Right atrium auricular region (tissue), 2 donors: Measurements from ENCODE around the gene UBE2S. TPM values are rescaled to one million over a fixed set of nuclear protein-coding genes. Genes with fewer than 3 reads are reported as not detected.
"Not testable (repeated sequence)": the region's sequence is repeated elsewhere in the genome, so short reads cannot be mapped to it uniquely, and the experiment has no call there.

Experiments
- DNase-seq: peaks from one replicate; pipeline ENCODE4 v3.0.0-alpha.2; 2019; ENCODE audit warnings: low spot score
- H3K27ac ChIP-seq, 2 donors: fragments of 200-600 bp; sonication (generic); 1 replicate in 1 of 2; 2 replicates in 1 of 2; pipeline ENCODE4 v1.5.1; 2016 to 2019
- H3K27me3 ChIP-seq, 2 donors: fragments of 200-600 bp; sonication (generic); one replicate each; pipeline versions ENCODE4 v1.5.1 to v1.6.0; 2017 to 2019
- H3K36me3 ChIP-seq: fragments of 200-600 bp; sonication (generic); one replicate; pipeline ENCODE4 v1.5.1; 2016
- H3K4me1 ChIP-seq, 2 donors: fragments of 200-600 bp; sonication (generic); one replicate each; pipeline versions ENCODE4 v1.5.1 to v1.6.0; 2017 to 2019
- H3K4me3 ChIP-seq, 2 donors: fragments of 200-600 bp; sonication (generic); 1 replicate in 1 of 2; 2 replicates in 1 of 2; pipeline ENCODE4 v1.5.1; 2017 to 2019; ENCODE audit warnings: mild to moderate bottlenecking in 1 of 2, moderate library complexity in 1 of 2
- H3K9me3 ChIP-seq, 2 donors: fragments of 200-600 bp; sonication (generic); one replicate each; pipeline ENCODE4 v1.5.1; 2019
- total RNA-seq, 2 donors: library from RNA; depleted of rRNA; stranded (reverse); fragments of >200 nt; gene quantifications; one replicate each; pipeline ENCODE4 v1.1.0, GENCODE V29; 2016
- TF ChIP-seq, protein P1 (sequence below), 2 donors: fragments of 200-600 bp; sonication (generic); IDR thresholded peaks; one replicate each; pipeline ENCODE4 v1.5.1; 2019; ENCODE audit warnings: antibody characterized with exemption in 2 of 2

UBE2S gene
- total RNA-seq: 10 to 100 TPM; 19.1 to 22.0 TPM

DNA sequence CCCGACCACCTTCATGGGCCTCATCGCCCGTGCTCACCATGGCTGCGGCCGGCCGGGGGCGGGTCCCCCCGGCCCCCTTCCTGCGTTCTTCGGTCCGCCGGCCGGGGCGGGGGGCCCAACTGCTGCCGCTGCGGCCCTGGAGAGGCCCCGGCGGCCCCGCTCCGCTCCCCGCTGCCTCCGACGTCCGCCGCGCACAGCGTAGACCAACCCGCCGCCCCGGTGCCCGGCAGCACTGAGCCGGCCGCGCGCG is at the start of gene UBE2S:
TSS of gene UBE2S (minus strand) at position 239 of the 250 bp plus-strand sequence. CDS start at position 40, 199 bp downstream.
- H3K27me3 ChIP-seq, DNase-seq, H3K9me3 ChIP-seq: not testable (repeated sequence)
- Histone ChIP-seq H3K27ac (peak within 1 kb of the TSS; percentile 97), H3K4me1 (peaks cover 0 to 20% of the 10 kb centered on the region in 2 donors), H3K4me3 (peak within 1 kb of the TSS; percentile 63 to 84), H3K36me3 (peaks cover 28% of the 10 kb centered on the region)

DNA sequence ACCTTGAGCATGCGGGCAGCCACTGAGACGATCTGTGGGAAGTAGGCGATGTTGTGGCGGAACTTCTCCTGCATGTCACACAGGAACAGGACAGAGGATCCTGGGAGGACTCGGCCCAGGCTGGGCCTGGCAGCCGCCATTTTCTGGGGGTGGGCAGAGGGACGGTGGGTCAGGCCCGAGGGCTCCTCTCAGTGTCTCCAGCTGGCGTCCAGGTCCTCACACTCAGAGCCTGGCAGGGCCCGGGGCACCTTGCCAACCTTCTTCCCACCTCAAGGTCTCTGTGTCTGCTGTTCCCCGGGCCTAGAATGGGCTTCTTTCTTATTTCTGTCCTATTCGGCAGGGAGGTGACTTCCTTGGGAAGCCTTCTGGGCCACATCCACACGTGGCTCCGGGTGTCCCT is 48.8 kb upstream of the UBE2S start:
- Histone ChIP-seq H3K4me3 (no peak overlapping the region), H3K9me3 (no peaks in the 10 kb centered on the region), H3K4me1 (peaks cover 0 to 38% of the 10 kb centered on the region in 2 donors), H3K27me3 (peaks cover 8 to 12% of the 10 kb centered on the region in 2 donors), H3K27ac (no peak overlapping the region), H3K36me3 (no peaks in the 10 kb centered on the region)
- no peak for DNase-seq
- TF ChIP-seq, protein P1, sequence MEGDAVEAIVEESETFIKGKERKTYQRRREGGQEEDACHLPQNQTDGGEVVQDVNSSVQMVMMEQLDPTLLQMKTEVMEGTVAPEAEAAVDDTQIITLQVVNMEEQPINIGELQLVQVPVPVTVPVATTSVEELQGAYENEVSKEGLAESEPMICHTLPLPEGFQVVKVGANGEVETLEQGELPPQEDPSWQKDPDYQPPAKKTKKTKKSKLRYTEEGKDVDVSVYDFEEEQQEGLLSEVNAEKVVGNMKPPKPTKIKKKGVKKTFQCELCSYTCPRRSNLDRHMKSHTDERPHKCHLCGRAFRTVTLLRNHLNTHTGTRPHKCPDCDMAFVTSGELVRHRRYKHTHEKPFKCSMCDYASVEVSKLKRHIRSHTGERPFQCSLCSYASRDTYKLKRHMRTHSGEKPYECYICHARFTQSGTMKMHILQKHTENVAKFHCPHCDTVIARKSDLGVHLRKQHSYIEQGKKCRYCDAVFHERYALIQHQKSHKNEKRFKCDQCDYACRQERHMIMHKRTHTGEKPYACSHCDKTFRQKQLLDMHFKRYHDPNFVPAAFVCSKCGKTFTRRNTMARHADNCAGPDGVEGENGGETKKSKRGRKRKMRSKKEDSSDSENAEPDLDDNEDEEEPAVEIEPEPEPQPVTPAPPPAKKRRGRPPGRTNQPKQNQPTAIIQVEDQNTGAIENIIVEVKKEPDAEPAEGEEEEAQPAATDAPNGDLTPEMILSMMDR (IDR thresholded peaks at IDR 0.05): no peak

DNA sequence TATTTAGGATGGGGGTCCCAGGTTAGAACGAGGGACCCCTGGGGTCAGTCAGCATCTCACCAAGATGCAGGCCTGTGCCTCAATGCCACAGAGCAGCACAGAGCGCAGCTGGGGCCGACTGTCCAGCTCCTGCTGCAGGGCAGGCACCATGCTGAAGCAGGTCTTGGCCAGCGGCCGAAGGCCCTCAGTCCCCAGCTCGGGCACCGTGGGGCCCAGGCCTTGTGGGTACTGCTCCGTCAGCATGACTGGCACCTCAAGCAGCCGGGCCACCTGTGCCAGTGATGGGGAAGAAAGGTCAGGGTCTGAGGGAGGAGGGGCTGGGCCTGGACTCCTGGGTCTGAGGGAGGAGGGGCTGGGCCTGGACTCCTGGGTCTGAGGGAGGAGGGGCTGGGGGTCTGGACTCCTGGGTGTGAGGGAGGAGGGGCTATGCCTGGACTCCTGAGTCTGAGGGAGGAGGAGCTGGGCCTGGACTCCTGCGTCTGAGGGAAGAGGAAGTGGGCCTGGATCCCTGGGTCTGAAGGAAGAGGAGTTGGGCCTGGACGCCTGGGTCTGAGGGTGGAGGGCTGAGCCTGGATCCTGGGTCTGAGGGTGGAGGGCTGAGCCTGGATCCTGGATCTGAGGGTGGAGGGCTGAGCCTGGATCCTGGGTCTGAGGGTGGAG is 48.1 kb upstream of the UBE2S start:
- Histone ChIP-seq H3K36me3 (no peaks in the 10 kb centered on the region), H3K27me3 (peaks cover 8 to 18% of the 10 kb centered on the region in 2 donors), H3K27ac (no peak overlapping the region), H3K4me3 (no peak overlapping the region), H3K4me1 (peaks cover 0 to 36% of the 10 kb centered on the region in 2 donors), H3K9me3 (no peaks in the 10 kb centered on the region)
- TF ChIP-seq, protein P1 (IDR thresholded peaks at IDR 0.05): no peak
- no peak for DNase-seq

DNA sequence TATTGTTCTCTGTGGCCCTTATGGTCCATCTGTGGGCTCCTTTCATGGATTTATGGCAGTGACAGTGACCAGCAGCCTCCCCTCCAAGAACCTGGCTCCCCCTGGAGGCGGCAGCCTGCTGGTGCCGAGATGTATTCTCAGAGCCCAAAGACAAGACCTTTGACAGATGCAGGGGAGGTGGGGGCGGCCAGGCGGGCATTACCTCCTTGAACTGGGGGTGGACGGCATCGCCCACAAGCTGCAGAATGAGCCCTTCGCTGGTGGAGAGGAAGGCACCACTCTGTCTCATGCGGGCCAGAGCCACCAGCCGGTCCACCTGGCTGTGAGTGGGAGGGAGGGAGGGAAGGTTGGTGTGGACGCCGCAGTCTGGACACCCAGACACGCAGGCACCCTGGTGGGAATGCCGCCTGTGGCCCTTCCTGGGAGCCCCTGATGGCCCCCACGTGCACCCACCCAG is 47.2 kb upstream of the UBE2S start:
- Histone ChIP-seq H3K27me3 (peaks cover 8 to 18% of the 10 kb centered on the region in 2 donors), H3K9me3 (no peaks in the 10 kb centered on the region), H3K27ac (no peak overlapping the region), H3K4me1 (peaks cover 0 to 27% of the 10 kb centered on the region in 2 donors), H3K4me3 (no peak overlapping the region), H3K36me3 (no peaks in the 10 kb centered on the region)
- no peak for DNase-seq
- TF ChIP-seq, protein P1 (IDR thresholded peaks at IDR 0.05): peak; percentile 32 to 63

DNA sequence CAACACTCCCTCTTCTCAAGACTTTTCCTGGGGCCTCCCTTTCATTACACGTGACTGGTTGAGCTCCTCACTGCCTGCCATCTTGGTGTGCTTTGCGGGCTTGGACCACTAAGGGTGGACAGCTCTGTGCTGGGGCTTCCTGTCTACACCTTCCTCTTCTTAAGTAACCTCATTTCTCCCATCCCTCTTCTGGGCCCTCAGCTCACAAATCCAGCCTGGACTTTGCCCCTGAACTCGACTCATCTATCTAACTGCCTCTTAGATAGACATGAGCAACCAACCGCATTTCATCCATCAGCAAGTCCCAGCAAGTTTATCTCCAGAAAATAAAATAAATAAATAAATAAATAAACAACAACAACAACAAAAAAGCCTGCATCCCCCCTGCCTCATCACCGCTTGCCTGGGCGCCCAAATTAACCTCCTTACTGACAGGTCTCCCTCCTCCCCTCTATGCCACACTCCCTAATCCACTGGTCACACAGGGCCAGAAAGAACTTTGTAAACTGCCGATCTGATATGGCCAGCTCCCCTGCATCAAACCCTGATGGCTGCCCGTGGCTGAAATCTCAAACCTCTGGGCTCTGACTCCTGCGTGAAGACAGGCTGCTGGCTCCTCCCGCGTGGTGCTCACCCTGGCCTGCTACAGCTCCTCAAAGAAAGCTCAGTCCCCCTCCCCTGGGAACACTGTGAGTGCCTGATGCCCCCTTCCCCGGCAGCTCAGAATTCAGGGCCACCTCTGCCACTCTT is 46.1 kb upstream of the UBE2S start:
- Histone ChIP-seq H3K27ac (no peak overlapping the region), H3K4me1 (peaks cover 0 to 21% of the 10 kb centered on the region in 2 donors), H3K36me3 (no peaks in the 10 kb centered on the region), H3K9me3 (no peaks in the 10 kb centered on the region), H3K27me3 (peaks cover 8 to 18% of the 10 kb centered on the region in 2 donors), H3K4me3 (no peak overlapping the region)
- DNase-seq: no peak
- TF ChIP-seq, protein P1 (IDR thresholded peaks at IDR 0.05): no peak

DNA sequence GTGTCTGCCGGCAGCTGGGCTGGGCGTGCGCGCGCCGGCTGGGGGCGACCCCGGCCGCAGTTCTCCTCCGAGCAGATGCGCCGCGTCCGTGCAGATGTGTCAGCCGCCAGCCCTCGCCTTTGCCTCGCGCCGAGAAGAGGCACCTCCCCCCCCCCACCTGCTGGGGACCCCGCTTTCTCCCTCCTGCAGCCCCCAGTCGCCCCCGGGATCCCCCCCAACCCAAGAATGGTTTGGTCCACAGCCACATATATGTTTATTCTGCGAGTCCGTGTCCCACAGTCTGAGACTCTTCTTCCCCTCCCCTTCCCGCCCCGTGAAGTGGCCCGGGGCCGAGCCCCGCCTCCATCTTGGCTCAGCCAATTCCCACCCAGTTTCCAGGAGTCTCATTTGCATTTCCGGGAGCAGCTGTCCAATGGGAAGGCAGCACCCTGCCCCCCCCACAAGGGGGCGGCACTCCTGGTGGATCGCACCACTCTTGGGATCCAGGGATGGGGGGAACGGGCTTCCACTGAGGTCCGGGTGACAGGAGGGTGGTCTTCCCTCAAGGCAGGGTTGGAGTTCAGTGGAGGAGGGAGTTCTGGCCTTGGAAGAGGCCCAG is 45.3 kb upstream of the UBE2S start:
- H3K36me3 ChIP-seq: no peaks in the 10 kb centered on the region

More for the DNA sequence above, 45.3 kb upstream of the UBE2S start:
- no peak overlapping the region for H3K27ac ChIP-seq
- H3K4me3 ChIP-seq: peak overlapping the region in 1 of 2 donors; percentile 11
- DNase-seq: peak; percentile 76
- peaks cover 8 to 18% of the 10 kb centered on the region in 2 donors for H3K27me3 ChIP-seq
- H3K9me3 ChIP-seq: no peaks in the 10 kb centered on the region
- H3K4me1 ChIP-seq: peaks cover 0 to 21% of the 10 kb centered on the region in 2 donors
- TF ChIP-seq, protein P1 (IDR thresholded peaks at IDR 0.05): no peak
